ENCODE results near the gene GGT7. TPM values are rescaled to one million over a fixed set of nuclear protein-coding genes. Genes with fewer than 3 reads are reported as not detected.
A peak's percentile ranks its signal among the peaks of the same experiment; 100 is the strongest.

Gene GGT7
- total and polyA plus RNA-seq, 9 of the 15 experiments (the other 6 are each of a cell fraction or from before 2014, with no cell fraction given) = 0.04 to 18.3 (median 5.9) TPM

DNA sequence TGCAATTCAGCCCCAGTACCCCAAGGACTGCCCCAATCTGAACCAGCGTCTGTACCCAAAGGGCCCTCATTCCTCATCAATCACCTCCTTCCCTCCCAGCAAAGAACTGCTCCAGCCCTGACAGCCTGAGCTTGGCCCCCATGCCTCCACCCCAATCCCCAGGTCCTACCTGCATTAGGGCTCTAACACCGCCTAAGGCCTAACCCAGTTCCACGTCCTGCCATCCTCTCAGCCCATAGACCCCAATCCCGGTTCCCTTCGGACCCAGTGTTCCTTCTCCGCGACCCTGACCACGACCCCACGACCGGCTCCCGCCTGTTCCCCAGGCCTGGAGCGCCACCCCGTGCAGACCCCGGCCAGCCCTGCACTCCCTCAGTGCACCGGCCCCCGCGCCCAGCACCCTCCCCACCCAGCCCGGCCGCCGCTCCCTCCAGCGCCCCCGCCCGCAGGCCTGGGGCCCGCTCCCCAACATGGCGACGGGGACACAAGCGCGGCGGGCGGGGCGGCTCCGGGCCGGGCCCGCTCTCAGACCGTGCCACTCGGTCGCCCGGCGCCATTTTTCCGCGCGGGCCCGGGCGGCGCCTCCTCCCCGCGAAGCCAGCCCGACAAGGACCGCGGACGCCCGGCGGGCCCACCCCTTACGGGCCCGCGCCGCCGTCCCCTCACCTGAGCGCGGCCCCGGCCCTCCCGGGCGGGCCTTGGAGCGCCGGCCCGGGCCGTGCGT, 47.7 kb downstream of the GGT7 start (continued):
- TF ChIP-seq, protein P1, sequence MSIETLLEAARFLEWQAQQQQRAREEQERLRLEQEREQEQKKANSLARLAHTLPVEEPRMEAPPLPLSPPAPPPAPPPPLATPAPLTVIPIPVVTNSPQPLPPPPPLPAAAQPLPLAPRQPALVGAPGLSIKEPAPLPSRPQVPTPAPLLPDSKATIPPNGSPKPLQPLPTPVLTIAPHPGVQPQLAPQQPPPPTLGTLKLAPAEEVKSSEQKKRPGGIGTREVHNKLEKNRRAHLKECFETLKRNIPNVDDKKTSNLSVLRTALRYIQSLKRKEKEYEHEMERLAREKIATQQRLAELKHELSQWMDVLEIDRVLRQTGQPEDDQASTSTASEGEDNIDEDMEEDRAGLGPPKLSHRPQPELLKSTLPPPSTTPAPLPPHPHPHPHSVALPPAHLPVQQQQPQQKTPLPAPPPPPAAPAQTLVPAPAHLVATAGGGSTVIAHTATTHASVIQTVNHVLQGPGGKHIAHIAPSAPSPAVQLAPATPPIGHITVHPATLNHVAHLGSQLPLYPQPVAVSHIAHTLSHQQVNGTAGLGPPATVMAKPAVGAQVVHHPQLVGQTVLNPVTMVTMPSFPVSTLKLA (conservative IDR thresholded peaks at IDR 0.05) = peak in 1 of 2 experiments; percentile 20; a peak in 1 of 4 replicates
- no peak for TF ChIP-seq THAP7 (CRISPR knock-in tag; IDR thresholded peaks at IDR 0.05)
- TF ChIP-seq USF2 (CRISPR knock-in tag; IDR thresholded peaks at IDR 0.05) = no peak
- no peak for TF ChIP-seq NELFE (IDR thresholded peaks at IDR 0.05; ENCODE audit: insufficient read depth, insufficient read length)
- no peak for TF ChIP-seq NR4A1 (CRISPR knock-in tag; IDR thresholded peaks at IDR 0.05)
- no peak for TF ChIP-seq NR4A1 (tag; IDR thresholded peaks at IDR 0.05)
- TF ChIP-seq RCOR1 (IDR thresholded peaks at IDR 0.05; ENCODE audit: borderline replicate concordance in 1 of 2, low read depth in 2 of 2, low read length in 2 of 2) = no peak
- no peak for TF ChIP-seq ZKSCAN3 (CRISPR knock-in tag; IDR thresholded peaks at IDR 0.05)
- TF ChIP-seq FOS (IDR thresholded peaks at IDR 0.05; ENCODE audit: extremely low read depth, insufficient read length) = no peak
- no peak for TF ChIP-seq RFX5 (IDR thresholded peaks at IDR 0.05; ENCODE audit: low read depth, low read length)
- TF ChIP-seq NUFIP1 (IDR thresholded peaks at IDR 0.05; ENCODE audit: partially characterized antibody) = no peak
- TF ChIP-seq ZSCAN32 (CRISPR knock-in tag; IDR thresholded peaks at IDR 0.05) = no peak
- no peak for TF ChIP-seq TEAD4 (IDR thresholded peaks at IDR 0.05; ENCODE audit: low read length)
- peak; percentile 84; the same call in 1 of the 2 replicates for TF ChIP-seq TEAD4 (CRISPR knock-in tag; IDR thresholded peaks at IDR 0.05; ENCODE audit: borderline replicate concordance)
